GM20000 (cell line): Measurements from ENCODE around the gene MSTN.
A peak's percentile ranks its signal among the peaks of the same experiment; 100 is the strongest.

Source experiments
- DNase-seq: peaks from one replicate; pipeline ENCODE4 v3.0.0; 2012; ENCODE audit warnings: low spot score
- TF ChIP-seq, protein P1 (sequence below): IDR thresholded peaks from 2 replicates; pipeline ENCODE4 v1.5.1; 2012; ENCODE audit warnings: mild to moderate bottlenecking, control low read depth; ENCODE audit errors: extremely low read depth, missing control alignments

The MSTN gene

DNA sequence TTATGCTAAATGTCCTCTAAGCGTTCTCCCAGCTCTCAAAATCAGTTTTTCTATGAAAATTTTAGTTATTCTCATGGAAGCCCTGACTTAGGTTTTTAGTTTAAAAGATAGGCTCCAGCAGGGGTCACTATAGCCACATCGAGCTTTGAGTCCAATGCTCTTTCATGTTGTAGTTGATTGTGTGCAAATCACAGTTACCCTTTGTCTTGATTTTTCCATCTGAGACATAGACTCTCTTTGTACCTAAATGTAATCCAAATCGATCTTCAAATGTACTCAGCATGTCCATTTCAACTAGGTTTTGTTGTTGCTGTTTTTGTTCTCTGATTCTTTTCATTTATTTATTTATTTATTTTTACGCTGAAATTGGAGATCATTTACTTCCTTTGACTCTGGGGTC is 26.4 kb upstream of the MSTN start:
- TF ChIP-seq, protein P1, sequence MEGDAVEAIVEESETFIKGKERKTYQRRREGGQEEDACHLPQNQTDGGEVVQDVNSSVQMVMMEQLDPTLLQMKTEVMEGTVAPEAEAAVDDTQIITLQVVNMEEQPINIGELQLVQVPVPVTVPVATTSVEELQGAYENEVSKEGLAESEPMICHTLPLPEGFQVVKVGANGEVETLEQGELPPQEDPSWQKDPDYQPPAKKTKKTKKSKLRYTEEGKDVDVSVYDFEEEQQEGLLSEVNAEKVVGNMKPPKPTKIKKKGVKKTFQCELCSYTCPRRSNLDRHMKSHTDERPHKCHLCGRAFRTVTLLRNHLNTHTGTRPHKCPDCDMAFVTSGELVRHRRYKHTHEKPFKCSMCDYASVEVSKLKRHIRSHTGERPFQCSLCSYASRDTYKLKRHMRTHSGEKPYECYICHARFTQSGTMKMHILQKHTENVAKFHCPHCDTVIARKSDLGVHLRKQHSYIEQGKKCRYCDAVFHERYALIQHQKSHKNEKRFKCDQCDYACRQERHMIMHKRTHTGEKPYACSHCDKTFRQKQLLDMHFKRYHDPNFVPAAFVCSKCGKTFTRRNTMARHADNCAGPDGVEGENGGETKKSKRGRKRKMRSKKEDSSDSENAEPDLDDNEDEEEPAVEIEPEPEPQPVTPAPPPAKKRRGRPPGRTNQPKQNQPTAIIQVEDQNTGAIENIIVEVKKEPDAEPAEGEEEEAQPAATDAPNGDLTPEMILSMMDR = no peak
- peak; percentile 51 for DNase-seq

DNA sequence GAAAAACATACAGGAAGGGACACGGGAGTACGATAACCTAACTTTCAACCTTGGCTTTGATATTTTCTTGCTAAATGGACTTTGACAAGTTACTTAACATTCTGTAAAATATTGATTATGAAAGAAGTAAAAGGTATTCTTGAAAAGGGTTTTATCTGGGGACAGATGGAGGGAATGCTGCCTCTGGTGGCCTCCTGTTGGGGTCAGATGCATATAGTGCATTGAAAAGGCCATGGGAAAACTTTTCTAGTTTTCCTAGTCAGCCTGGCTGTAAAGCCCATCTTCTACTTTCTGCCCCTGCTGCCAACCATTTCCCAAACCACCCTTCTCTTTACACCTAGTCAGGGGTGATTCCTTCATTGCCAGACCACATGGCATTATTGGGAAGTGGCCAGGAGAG is 22.2 kb upstream of the MSTN start:
- TF ChIP-seq, protein P1 = no peak
- no peak for DNase-seq

DNA sequence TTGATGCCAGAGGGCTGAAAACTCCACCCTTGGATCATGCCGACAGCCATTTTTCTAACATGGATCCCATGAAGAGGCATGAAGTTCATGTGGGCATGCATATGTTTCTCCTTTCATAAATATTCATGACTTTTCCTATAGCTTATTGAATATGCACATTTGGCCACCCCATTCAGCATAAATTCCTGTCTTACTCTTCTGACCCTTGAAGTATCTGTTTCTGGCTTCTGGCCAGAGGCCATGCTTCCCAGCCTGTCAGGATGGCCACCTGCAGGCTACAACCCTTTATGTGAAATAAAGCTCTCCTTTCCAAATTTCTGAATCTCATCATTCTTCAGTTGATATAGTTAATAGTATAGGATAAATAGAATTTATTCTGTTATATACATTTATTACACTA is 19.6 kb upstream of the MSTN start:
- DNase-seq = no peak
- TF ChIP-seq, protein P1 = no peak

DNA sequence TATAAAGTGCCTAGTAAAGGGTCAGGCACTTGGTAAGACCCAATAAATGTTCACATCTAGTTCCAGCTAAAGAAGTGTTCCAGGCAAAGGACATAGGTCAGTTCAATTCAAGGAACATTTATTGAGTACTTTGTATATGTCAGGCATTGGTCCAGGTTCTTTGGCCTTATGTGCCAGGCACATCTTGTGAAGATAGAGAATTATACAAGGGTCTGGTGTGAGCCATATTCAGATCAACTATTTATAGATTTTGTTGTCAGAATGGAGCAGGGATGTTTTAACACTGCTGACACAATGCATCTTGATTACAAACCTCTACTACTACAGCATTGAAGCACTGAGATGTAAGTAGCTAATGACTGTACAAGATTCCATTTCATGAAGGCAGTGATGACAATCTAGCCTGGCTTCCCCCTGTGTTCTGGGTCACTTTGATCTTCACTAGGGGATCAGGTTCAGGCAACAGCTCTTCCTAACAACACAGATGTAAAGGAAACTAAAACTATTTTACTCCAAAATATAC is 18.1 kb upstream of the MSTN start:
- TF ChIP-seq, protein P1 = no peak
- no peak for DNase-seq

DNA sequence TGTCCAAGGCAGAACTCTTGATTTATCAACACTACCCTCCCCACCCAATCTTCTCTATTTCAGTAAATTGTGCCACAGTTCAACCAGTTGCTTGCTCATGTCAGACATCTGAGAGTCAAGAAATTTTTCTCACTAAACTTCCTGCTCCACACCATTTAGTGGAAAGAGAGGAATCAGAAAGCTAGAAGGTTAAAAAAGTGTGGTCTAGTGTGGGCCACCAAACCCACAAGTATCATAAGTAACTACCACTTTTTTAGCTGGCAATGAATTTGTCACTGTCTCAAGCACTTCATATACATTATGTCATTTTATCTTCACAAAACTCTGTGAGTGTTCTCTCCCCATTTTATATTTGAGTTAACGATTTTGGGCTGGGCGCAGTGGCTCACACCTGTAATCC is 16.6 kb upstream of the MSTN start:
- TF ChIP-seq, protein P1 = no peak
- DNase-seq = no peak

DNA sequence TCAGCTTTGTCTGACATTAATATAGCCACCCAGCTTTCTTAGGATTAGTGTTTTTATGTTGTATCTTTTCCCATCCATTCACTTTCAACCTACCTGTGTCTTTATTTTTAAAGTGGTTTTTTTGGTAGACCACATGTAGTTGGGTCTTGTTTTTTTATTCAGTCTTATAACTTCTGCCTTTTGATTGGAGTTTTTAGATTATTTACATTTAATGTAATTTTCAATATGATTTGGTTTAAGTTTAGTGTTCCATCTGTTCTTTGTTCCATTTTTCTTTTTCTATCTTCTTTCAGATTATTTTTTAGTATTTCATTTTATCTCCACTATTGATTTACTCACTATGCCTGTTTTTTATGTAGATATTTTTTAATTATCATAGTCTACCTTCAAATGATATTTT is 13.1 kb upstream of the MSTN start:
- no peak for DNase-seq
- TF ChIP-seq, protein P1 = no peak

DNA sequence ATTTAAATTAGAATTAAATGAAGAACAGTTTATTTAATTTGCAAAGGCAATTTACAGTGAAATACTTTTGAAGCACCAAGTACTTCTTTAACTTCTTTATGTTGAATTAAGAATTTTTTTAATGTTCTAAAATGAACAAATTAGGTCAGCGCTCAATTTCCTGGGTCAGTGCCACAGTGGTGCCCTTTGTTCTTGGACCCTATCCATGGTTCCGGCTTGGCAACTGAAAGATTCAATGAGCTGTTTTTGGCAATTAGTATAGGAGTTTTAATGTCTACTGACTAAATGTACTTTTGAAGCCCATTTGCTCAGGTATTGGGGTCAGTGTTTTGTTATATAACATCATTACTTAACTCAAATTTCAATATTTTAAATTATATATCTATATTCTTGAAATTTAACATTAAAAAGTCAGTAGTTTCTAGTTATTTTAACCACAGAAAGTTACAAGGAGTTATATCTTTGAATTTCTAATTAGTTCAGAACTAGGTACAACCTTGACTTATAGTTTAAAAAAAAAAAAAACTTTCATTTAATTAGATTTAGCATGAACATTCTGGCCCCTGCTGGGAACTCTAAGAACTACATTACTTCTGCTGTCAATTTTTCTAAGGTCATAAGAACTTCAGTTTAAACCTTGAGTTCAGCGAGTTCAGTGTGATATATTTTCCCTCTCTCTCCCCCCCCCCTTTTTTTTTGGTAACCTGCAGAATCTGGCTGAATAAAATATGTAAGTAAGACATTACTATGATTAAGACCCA is 7.6 kb upstream of the MSTN start:
- DNase-seq = peak; percentile 25
- TF ChIP-seq, protein P1 = peak; percentile 47
